ENCODE measurements around the gene PLEKHD1.
"Not testable (repeated sequence)": the region's sequence is repeated elsewhere in the genome, so short reads cannot be mapped to it uniquely, and the experiment has no call there.

Gene PLEKHD1

GRCh38 chr14:69484444-69485314 lies at the start of gene PLEKHD1:
Gene PLEKHD1 (plus strand): TSS chr14:69484728. CDS start chr14:69484966, 238 bp downstream.
- peak; percentile 30 for DNase-seq

- DNase-seq, result no peak
These were observed 44.8 kb upstream of the PLEKHD1 start for GRCh38 chr14:69439521-69440270.

- DNase-seq, result no peak
These were observed 42.6 kb upstream of the PLEKHD1 start for GRCh38 chr14:69441948-69442347.

GRCh38 chr14:69443296-69443805 lies 41.2 kb upstream of the PLEKHD1 start:
- DNase-seq, result no peak

GRCh38 chr14:69449216-69449615 lies 35.3 kb upstream of the PLEKHD1 start:
- DNase-seq, result no peak

GRCh38 chr14:69451941-69452340 lies 32.6 kb upstream of the PLEKHD1 start:
- no peak for DNase-seq

- DNase-seq, result no peak
These were observed 26.2 kb upstream of the PLEKHD1 start for GRCh38 chr14:69458350-69458749.

GRCh38 chr14:69459122-69459521 lies 25.4 kb upstream of the PLEKHD1 start:
- no peak for DNase-seq

GRCh38 chr14:69460093-69460701 lies 24.3 kb upstream of the PLEKHD1 start:
- DNase-seq, result peak; percentile 17

GRCh38 chr14:69464379-69464778 lies 20.1 kb upstream of the PLEKHD1 start:
- DNase-seq, result no peak

- no peak for DNase-seq
These were observed 19.7 kb upstream of the PLEKHD1 start for GRCh38 chr14:69464829-69465228.

GRCh38 chr14:69468949-69469348 lies 15.6 kb upstream of the PLEKHD1 start:
- DNase-seq, result no peak

GRCh38 chr14:69471436-69471835 lies 13.1 kb upstream of the PLEKHD1 start:
- no peak for DNase-seq

- DNase-seq, result no peak
These were observed 12.6 kb upstream of the PLEKHD1 start for GRCh38 chr14:69471916-69472315.

- DNase-seq, result no peak
These were observed 11.3 kb upstream of the PLEKHD1 start for GRCh38 chr14:69473260-69473659.

GRCh38 chr14:69473946-69474345 lies 10.6 kb upstream of the PLEKHD1 start:
- DNase-seq, result no peak

GRCh38 chr14:69475194-69475818 lies 9.2 kb upstream of the PLEKHD1 start:
- no peak for DNase-seq

GRCh38 chr14:69476824-69477450 lies 7.6 kb upstream of the PLEKHD1 start:
- not testable (repeated sequence) for DNase-seq

- DNase-seq, result not testable (repeated sequence)
These were observed 6.5 kb upstream of the PLEKHD1 start for GRCh38 chr14:69478055-69478454.

GRCh38 chr14:69479696-69480095 lies 4.8 kb upstream of the PLEKHD1 start:
- DNase-seq, result no peak

- no peak for DNase-seq
These were observed 4.4 kb upstream of the PLEKHD1 start for GRCh38 chr14:69480136-69480535.

GRCh38 chr14:69481815-69482568 lies 2.5 kb upstream of the PLEKHD1 start:
- no peak for DNase-seq
